GM10847 (cell line): Measurements from ENCODE around the gene FANK1.

Experiments used
- POLR2A ChIP-seq: IDR thresholded peaks from 2 replicates; pipeline ENCODE4 v1.6.1; 2011; ENCODE audit not compliant: insufficient read length; ENCODE audit errors: extremely low read depth

FANK1 gene

DNA sequence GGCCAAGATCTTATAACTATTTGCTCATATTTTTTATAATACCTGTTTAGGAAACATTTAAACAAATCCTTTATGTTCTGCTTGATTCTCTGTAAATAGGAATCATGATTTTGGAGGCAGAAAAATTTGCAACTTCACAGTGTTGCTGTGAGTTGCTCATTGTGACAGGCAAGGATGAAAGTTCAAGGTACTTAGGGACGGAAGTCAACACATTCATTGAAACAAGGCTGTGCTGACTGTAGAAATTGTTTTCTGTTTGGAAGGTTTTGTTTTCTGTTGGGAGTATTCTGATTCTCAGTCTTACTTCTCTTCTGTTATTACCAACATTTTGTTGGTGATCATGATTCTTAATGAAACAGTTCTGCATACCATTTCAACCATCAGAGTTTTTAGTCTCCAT, 54.9 kb downstream of the FANK1 start:
- no peak for TF ChIP-seq POLR2A

DNA sequence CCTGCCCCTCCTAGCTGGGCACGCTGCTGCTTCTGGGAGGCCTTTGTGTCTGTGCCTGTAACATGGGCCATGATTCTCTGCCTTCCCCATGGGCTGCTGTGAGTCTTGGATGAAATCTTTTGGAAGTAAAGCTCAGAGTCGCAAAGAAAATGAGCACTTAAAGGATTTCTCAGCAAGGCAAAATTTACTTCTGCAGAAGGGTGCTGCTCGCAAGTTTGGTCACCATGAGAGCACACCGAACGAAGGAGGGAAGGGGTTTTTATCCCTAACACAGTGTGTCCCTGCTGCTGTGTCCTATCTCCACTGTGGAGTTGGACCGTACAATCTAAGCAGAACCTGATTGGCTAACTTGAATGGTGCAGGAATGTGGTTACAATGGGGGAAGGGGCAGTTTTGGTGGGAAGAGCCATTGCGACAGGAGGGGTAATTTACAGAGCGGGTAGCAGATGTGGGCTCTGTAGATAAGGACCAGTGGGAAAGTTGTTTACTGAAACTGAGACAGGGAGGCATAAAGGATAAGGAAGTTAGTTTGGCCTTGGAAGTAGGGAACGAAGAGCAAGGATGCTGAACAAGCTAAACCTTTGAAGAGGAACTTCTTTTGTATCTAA, 57.5 kb downstream of the FANK1 start:
- no peak for TF ChIP-seq POLR2A

DNA sequence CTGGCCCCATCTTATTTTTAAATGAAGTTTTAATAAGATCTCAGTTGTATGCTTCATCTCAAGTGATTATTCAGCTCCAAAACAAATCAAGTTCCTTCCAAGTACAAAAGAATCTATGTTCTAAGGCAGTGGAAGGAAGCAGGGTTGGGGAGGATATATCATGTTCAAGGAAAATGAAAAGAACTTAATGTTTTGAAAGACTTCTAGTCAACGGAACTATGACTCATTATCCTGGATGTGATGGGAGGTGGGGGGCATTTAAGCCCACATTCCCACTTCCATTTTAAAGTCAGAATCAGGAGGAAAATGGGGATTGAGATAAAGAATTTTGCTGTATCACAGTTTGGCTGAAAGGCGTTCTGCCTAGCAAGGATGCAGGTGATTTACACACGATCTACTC, 59.4 kb downstream of the FANK1 start:
- TF ChIP-seq POLR2A = no peak

DNA sequence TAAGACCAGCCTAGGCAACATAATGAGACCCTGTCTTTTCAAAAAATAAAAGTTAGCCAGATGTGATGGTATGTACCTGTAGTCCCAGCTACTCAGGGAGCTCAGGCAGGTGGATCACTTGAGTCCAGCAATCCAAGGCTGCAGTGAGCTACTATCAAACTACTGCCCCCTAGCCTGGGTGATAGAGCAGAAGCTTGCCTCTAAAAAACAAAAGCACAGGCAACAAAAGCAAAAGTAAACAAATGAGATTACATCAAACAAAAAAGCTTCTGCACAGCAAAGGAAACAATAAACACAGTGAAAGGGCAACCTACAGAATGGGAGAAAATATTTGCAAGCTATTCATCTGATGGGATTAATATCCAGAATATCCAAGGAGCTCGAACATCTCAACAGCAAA, 65.4 kb downstream of the FANK1 start:
- no peak for TF ChIP-seq POLR2A

DNA sequence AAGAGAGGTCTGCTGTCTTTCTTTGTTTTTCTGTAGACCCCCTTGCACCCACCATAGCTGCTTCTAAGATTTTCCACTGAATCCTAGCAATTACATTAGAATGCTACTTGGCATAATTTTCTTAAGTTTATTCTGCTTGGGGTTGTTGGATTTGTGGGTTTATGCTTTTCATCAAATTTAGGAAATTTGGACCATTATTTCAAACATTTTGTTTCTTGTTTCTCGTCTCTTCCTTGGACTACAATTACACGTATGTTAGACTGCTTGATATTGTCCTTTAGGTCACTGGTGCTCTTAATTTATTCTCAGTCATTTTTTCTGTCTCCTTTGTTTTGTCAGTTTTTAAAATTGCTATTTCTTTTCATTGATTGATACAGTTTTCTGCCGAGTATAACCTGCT, 65.8 kb downstream of the FANK1 start:
- TF ChIP-seq POLR2A = no peak

DNA sequence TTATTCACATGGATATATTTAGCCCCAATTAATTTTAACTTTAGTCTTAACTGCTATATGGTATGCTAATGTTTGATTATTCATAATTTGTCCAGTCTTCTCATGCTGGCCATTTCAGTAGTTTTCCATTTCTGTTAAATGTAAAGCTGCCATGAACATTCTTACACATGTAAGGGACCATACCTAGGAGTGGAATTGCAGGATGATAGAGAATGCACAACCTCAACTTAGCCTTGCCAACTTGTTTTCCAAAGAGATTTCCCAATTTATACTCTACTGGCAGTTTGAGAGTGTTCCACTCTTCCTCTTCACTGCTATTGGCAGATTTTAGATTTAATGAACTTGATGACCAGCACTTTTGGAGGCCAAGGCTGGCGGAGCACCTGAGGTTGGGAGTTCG, 68.2 kb downstream of the FANK1 start:
- no peak for TF ChIP-seq POLR2A

DNA sequence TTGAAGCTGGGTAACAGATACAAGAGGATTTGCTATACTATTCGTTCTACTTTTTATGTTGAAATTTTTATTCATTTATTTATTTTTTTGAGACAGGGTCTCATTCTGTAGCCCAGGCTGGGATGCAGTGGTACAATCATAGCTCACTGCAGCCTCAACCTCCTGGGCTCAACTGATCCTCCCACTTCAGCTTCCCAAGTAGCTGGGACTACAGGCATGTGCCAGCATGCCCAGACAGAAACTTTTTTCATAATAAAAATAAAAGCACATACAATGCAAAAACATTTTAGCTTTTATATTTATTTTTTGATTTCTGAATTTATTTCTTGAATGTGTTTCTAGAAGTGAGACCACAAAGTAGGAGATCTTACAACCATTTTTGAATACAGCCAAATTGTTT, 71.2 kb downstream of the FANK1 start:
- TF ChIP-seq POLR2A = no peak

DNA sequence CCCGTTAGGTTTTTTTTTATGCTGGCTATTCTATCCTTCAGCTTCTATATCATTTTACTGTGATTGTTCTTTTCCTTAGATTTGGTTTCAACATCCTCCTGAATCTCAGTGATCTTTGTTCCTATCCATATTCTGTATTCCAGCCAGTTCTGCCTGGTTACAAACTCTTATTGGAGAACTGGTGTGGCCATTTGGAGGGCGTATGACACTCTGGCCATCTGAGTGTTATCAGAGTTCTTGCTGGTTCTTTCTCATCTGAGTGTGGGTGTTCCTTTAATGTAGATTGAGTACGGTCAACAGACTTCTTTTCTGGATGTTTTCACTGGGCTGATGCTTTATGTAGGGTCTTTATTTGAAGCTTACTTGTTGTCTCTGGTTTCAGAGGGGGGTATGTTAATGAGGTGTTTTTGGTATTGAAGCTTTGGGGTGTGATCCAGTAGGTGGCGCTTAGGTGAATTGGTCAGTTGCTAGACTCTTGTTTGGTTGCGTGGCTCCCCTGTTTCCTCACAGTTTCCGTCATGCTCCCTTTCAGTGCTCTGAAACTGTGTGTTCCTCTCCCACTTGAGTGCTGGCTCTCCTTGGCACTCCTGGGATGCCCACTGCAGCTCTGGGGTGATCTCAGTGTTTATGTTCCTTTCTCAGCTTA, 80.7 kb downstream of the FANK1 start:
- TF ChIP-seq POLR2A = no peak

DNA sequence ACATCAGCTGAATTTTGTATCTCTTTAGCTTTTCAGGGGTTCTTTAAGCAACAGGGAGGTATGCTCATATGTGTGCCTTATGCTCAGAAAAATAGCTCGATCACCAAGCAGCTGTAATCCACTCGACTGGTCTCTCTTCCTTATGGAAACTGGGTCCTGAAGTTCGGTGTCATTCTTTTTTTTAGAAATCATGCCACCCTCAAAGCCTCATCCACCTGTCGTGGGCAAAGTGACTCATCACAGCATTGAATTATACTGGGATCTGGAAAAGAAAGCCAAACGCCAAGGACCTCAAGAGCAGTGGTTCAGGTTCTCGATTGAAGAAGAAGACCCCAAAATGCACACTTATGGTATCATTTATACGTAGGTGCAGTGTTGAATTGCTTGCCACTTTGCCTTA, 83.6 kb downstream of the FANK1 start:
- no peak for TF ChIP-seq POLR2A

DNA sequence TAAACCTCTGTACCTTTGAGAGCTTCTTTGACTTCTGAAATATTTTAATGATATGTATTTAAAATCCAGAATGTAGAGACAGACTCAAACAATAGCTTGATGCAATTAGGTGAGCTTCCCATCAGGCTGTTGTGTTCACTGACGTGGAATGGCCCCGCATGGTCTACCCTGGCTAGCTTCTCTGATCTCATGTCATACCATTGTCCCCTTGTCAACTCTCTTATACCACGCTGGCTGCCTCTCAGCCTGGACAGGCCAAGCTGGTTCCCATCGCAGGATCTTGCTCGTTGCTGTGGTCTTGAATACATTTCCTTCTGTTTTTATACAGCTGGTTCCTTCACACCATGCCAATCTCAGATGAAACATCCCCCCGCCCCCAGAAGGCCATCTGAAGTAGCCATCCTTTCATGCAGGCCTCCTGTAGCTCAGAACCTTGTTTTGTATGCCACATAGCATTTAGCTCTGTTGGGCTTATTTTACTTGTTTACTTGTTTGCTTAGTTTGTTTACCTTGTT, 84.2 kb downstream of the FANK1 start:
- TF ChIP-seq POLR2A = no peak

DNA sequence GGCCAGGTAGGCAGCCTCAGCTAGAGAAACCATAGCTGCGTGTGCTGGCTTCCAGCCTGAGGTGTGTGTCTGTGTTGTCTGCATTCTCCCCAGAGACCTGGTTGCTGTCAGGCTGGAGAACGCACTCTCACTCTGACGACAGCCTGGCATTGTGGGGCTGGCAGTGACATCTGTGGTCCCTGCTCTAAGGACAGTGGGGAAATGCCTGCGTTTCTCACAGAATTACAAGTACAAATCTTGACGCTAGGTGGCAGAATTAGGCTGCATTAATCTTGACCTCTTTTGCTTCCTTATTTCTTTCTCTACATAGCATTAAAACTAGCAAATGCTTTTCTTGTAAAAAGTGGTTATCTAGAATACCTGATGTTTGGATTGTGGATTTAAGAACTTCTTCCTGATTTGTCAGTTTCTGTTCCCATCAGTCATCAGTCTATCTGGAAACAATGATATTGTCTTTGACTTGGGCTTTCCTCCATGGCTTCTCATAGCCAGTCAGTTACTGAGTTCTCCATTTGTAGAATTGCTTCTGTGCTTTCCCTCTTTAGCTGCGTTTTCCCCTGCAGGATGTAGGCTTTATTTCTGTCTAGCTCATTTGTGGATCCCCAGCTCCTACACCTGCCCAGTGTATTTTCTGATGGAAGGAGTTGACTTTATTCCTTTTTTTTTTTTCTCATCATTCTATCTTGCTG, 86.0 kb downstream of the FANK1 start:
- no peak for TF ChIP-seq POLR2A

DNA sequence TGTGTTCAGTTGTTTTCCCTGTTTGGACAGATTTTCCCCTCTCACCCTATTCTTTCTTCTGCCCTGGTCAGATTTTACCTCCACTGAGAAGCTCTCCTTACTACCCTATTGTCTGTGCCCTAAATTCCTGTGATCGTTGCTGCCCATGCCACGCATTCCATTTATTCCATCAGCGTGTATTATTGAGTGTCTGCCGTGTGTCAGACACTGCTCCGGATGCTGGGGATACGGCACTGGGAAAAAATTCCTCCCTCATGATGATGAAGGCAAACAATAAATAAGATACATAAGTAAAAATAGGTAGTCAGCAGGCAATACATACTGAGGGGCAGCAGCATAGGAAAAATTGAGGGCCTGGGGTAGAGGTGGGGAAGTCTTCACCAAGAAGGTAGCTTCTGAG, 86.8 kb downstream of the FANK1 start:
- no peak for TF ChIP-seq POLR2A

DNA sequence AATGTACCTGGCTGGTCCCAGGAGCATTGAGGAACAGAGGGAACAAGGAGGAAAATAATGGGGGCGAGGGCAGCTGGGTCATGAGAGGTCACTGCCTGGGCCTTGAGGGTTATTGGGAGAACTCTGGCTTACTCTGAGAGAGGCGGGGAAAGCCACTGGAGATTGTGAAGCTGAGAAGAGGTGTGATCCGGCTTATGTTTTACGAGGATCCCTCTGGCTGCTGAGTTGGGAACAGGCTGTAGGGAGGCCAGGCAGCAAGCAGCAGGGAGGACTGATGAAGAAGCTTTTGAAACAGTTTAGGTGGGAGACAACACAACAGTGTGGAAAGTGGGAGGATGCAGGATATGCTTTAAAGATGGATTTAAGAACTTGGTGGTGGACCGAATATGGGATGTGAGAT, 87.3 kb downstream of the FANK1 start:
- no peak for TF ChIP-seq POLR2A

DNA sequence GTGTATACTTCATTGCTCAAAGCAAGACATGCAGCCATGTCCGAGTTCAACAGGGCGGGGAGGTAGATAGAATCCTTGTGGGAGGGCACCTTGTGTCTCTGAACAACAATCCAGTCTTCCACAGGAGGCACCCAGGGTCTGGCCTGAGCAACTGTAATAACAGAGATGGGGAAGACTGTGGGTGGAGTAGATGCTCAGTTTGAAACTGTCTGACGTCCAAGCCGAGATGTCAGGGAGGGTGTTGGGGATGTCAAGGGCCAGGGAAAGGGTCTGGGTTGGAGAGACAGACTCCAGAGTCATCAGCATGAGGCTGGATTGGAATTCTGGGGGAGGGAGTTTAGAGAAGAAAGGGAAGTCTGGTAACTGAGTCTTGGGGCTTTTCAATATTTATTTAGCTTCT, 88.0 kb downstream of the FANK1 start:
- no peak for TF ChIP-seq POLR2A

DNA sequence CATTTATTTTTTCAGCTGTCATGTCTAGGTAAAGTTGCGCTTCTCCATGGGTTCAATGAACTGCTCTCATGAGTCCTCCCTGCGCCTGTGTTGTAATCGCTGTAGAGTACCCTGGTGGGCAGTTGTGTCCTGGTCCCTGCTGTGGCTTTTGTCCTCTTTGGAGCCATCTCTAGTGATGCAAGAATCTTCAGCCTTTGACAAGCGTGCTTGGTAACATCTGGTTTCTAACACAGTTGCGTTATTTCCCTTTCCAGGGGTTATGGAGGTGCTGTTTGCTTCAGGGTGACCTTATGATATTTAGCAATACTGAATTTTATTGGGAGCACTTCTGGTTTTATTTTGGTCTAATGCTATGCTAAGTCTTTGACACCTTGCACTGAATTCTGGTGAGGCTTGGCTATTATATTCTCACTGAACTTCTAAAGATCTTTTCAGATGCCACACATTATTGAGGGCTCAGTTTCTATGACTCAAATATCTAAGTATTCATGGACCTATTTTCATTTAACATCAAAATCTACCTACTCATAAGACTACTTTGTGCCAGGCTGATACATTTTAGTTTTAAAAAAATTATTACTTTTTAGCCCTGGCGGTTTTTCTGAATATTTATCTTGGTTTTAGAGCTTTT, 88.6 kb downstream of the FANK1 start:
- TF ChIP-seq POLR2A = no peak
